Esophagus squamous epithelium (tissue), 5 donors: ENCODE results near the gene KCNA10. TPM values are rescaled to one million over a fixed set of nuclear protein-coding genes. Genes with fewer than 3 reads are reported as not detected.

Experiments
- DNase-seq: peaks from one replicate; lab custom pipeline; 2025; lab: John Stamatoyannopoulos, UW
- H3K27ac ChIP-seq, 4 donors: fragments of 200-600 bp; sonication (generic); one replicate each; pipeline ENCODE4 v1.5.1; 2016 to 2019; ENCODE audit warnings: mild to moderate bottlenecking in 1 of 4
- H3K27me3 ChIP-seq, 4 donors: fragments of 200-600 bp; sonication (generic); 1 replicate in 3 of 4; 2 replicates in 1 of 4; pipeline versions ENCODE4 v1.5.1 to v1.6.0; 2017 to 2021; ENCODE audit warnings: antibody characterized with exemption in 1 of 4
- H3K36me3 ChIP-seq, 3 donors: fragments of 200-600 bp; sonication (generic); one replicate each; pipeline ENCODE4 v1.5.1; 2016 to 2019
- H3K4me1 ChIP-seq, 3 donors: fragments of 200-600 bp; sonication (generic); one replicate each; pipeline ENCODE4 v1.5.1; 2017 to 2019
- H3K4me3 ChIP-seq, 4 donors: fragments of 200-600 bp; sonication (generic); 1 replicate in 3 of 4; 2 replicates in 1 of 4; pipeline ENCODE4 v1.5.1; 2016 to 2019; ENCODE audit warnings: mild to moderate bottlenecking in 2 of 4, moderate library complexity in 1 of 4
- H3K9me3 ChIP-seq, 3 donors: fragments of 200-600 bp; sonication (generic); one replicate each; pipeline ENCODE4 v1.5.1; 2016 to 2019
- CTCF ChIP-seq, 6 experiments: fragments of 450-650 bp in 4 of 6; fragments of 200-600 bp in 2 of 6; sonication (generic) in 2 of 6; IDR thresholded peaks; one replicate each; pipeline ENCODE4 v1.5.1; 2016 to 2019; ENCODE audit warnings: antibody characterized with exemption in 6 of 6, mild to moderate bottlenecking in 4 of 6, moderate library complexity in 4 of 6
- POLR2A ChIP-seq, 4 donors: fragments of 450-650 bp; IDR thresholded peaks; one replicate each; pipeline ENCODE4 v1.6.1; 2017; ENCODE audit warnings: antibody characterized with exemption in 4 of 4, mild to moderate bottlenecking in 4 of 4, moderate library complexity in 3 of 4
- WGBS, 2 donors: methylation state at CpG; one replicate each; pipeline ENCODE4 v1.1.5; 2018; 5-methylcytosine and 5-hydroxymethylcytosine counted together
- intact Hi-C: fragments of 100-400 bp; cut with DNase I; formaldehyde crosslinking; loops from one replicate; pipeline ENCODE4 v1.15.0; 2022
- total RNA-seq, 4 donors: library from RNA; depleted of rRNA; stranded (reverse); fragments of >200 nt; gene quantifications; one replicate each; pipeline ENCODE4 v1.1.0, GENCODE V29; 2016
- donor health status: DM: yes; HTN: yes; CAD: no.

Gene KCNA10
- total RNA-seq, 4 donors from 2014 or later: not detected

GRCh38 chr1:110538921-110539320 is 19.9 kb upstream of the KCNA10 start:
- Histone ChIP-seq H3K36me3 (no peaks in the 10 kb centered on the region), H3K4me3 (no peak overlapping the region), H3K9me3 (no peaks in the 10 kb centered on the region), H3K27me3 (peaks cover 0 to 38% (median 0%) of the 10 kb centered on the region in 4 donors), H3K27ac (no peak overlapping the region), H3K4me1 (no peaks in the 10 kb centered on the region)
- DNase-seq: no peak
- 48% methylated on average over 5 of the region's 8 CpGs; no CpG with 5 or more reads in 1 of the 2 donors for WGBS, 2 donors
- no peak for TF ChIP-seq CTCF (IDR thresholded peaks at IDR 0.05)
- no peak for TF ChIP-seq POLR2A (IDR thresholded peaks at IDR 0.05)
- intact Hi-C loops: no loop called here

GRCh38 chr1:110538075-110538474 is 19.1 kb upstream of the KCNA10 start:
- 63 to 82% methylated on average over 7 to 10 of the region's 16 CpGs for WGBS, 2 donors
- intact Hi-C loops: no loop called here
- TF ChIP-seq CTCF (IDR thresholded peaks at IDR 0.05): no peak
- TF ChIP-seq POLR2A (IDR thresholded peaks at IDR 0.05): no peak
- Histone ChIP-seq H3K27ac (no peak overlapping the region), H3K27me3 (peaks cover 0 to 47% (median 0%) of the 10 kb centered on the region in 4 donors), H3K4me1 (no peaks in the 10 kb centered on the region), H3K4me3 (no peak overlapping the region), H3K36me3 (no peaks in the 10 kb centered on the region), H3K9me3 (no peaks in the 10 kb centered on the region)
- DNase-seq: no peak

GRCh38 chr1:110535985-110536384 is 17.0 kb upstream of the KCNA10 start:
- TF ChIP-seq CTCF (IDR thresholded peaks at IDR 0.05): no peak
- TF ChIP-seq POLR2A (IDR thresholded peaks at IDR 0.05): no peak
- 47 to 61% methylated on average over 3 of the region's 3 CpGs for WGBS, 2 donors
- no peaks in the 10 kb centered on the region for H3K36me3 ChIP-seq
- no peaks in the 10 kb centered on the region for H3K4me1 ChIP-seq
- peaks cover 0 to 50% (median 0%) of the 10 kb centered on the region in 4 donors for H3K27me3 ChIP-seq
- H3K27ac ChIP-seq: no peak overlapping the region
- no peak for DNase-seq
- H3K9me3 ChIP-seq: no peaks in the 10 kb centered on the region
- H3K4me3 ChIP-seq: no peak overlapping the region
- intact Hi-C loops: no loop called here

GRCh38 chr1:110533230-110533629 is 14.3 kb upstream of the KCNA10 start:
- H3K27me3 ChIP-seq: peaks cover 0 to 60% (median 0%) of the 10 kb centered on the region in 4 donors
- WGBS, 2 donors: 38 to 42% methylated on average over 2 to 3 of the region's 3 CpGs
- no peaks in the 10 kb centered on the region for H3K9me3 ChIP-seq
- no peak for DNase-seq
- TF ChIP-seq POLR2A (IDR thresholded peaks at IDR 0.05) (no peak), CTCF (IDR thresholded peaks at IDR 0.05) (no peak)
- H3K4me1 ChIP-seq: no peaks in the 10 kb centered on the region
- H3K36me3 ChIP-seq: no peaks in the 10 kb centered on the region
- H3K4me3 ChIP-seq: no peak overlapping the region
- intact Hi-C loops: no loop called here
- no peak overlapping the region for H3K27ac ChIP-seq

- TF ChIP-seq POLR2A (IDR thresholded peaks at IDR 0.05) (no peak), CTCF (IDR thresholded peaks at IDR 0.05) (no peak)
- intact Hi-C loops: loop anchor here (5.0 to 10.0 kb wide), 2 partner anchors 88 to 246 kb away; no protein-coding TSS in a partner anchor
- peaks cover 0 to 10% (median 0%) of the 10 kb centered on the region in 3 donors for H3K4me1 ChIP-seq
- DNase-seq: no peak
- H3K27ac ChIP-seq: no peak overlapping the region
- WGBS, 2 donors: 84 to 90% methylated on average over 1 of the region's 1 CpG
- no peaks in the 10 kb centered on the region for H3K9me3 ChIP-seq
- peaks cover 0 to 76% (median 0%) of the 10 kb centered on the region in 4 donors for H3K27me3 ChIP-seq
- H3K4me3 ChIP-seq: no peak overlapping the region
- H3K36me3 ChIP-seq: no peaks in the 10 kb centered on the region
These were observed 10.0 kb upstream of the KCNA10 start for GRCh38 chr1:110529011-110529410.
